ENCODE data around the gene CDC34.
A peak's percentile ranks its signal among the peaks of the same experiment; 100 is the strongest.

CDC34 gene

DNA sequence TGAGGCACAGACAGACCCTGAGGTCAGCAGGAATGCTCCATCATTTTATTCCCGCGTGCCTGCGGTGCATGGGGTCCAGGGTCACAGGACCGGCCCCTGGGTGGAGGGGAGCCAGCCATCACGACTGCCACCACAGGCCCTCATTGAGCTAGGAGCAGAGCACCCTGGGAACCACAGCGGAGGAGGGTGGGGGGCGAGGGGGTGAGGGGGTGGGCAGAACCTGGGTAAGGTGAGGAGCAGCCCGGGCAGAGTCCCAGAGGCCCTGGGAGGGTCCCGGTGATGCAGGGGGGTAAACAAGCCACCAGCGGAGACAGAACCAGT lies 36.5 kb upstream of the CDC34 start:
- H3K4me3 ChIP-seq (ENCODE audit: low read depth, low read length) = no peak overlapping the region

DNA sequence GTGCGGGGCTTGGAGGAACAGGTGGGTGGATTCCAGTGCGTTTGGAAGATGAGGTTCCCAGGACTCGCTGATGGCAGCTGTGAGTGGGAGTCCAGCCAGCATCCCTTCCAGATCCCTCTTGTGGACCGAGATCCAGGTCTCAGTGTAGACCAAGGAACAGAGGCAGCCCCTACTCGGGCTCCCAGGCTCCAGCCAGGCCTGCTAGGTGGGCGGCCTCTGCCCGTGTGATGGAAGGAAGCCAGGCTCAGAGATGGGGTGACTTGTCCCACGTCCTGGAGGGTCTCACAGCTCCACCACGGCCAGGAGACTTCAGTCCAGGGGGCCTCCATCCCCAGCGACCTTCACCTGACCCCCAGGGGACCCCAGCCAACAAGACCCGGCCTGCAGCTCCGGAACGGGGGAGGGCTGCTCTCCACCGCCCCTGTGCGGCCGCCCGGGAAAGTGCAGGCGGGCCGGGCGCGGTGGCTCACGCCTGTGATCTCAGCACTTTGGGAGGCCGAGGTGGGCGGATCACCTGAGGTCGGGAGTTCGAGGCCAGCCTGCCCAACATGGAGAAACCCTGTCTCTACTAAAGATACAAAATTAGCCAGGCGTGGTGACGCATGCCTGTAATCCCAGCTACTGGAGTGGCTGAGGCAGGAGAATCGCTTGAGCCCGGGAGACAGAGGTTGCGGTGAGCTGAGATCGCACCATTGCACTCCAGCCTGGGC lies 36.0 kb upstream of the CDC34 start:
- TF ChIP-seq, protein P1, sequence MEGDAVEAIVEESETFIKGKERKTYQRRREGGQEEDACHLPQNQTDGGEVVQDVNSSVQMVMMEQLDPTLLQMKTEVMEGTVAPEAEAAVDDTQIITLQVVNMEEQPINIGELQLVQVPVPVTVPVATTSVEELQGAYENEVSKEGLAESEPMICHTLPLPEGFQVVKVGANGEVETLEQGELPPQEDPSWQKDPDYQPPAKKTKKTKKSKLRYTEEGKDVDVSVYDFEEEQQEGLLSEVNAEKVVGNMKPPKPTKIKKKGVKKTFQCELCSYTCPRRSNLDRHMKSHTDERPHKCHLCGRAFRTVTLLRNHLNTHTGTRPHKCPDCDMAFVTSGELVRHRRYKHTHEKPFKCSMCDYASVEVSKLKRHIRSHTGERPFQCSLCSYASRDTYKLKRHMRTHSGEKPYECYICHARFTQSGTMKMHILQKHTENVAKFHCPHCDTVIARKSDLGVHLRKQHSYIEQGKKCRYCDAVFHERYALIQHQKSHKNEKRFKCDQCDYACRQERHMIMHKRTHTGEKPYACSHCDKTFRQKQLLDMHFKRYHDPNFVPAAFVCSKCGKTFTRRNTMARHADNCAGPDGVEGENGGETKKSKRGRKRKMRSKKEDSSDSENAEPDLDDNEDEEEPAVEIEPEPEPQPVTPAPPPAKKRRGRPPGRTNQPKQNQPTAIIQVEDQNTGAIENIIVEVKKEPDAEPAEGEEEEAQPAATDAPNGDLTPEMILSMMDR (IDR thresholded peaks at IDR 0.05; ENCODE audit: low read depth, low read length) = peak; percentile 78
- no peak overlapping the region for H3K4me3 ChIP-seq (ENCODE audit: low read depth, low read length)

More for the DNA sequence above, 36.5 kb upstream of the CDC34 start:
- TF ChIP-seq, protein P1 (IDR thresholded peaks at IDR 0.05; ENCODE audit: low read depth, low read length) = no peak

DNA sequence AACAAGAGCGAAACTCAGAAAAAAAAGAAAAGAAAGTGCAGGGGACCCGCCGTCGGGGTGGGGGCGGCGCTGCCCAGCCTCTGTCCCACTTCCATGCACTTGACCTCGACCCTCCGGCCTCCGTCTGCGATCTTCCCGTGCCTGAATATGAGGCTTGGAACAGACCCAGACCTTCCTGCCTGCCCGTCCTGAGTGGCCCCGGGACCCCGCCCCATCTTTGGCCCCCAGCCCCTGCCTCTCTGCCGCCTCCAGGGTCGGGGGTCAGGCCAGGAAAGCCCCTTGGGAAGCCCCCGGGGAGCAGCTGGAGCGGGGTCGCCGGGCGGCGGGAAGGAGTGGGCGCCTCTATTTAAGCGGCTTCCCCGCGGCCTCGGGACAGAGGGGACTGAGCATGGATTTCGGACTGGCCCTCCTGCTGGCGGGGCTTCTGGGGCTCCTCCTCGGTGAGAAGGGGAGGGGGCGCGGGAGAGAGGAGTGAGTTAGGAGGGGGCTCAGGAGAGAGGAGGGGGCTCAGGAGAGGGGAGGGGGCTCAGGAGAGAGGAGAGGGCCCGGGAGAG lies 35.4 kb upstream of the CDC34 start, which contains the start of gene MADCAM1:
MADCAM1 (plus strand) TSS at position 375 of the 554 bp plus-strand sequence; CDS start at position 389, 14 bp downstream.
- TF ChIP-seq, protein P1 (IDR thresholded peaks at IDR 0.05; ENCODE audit: low read depth, low read length) = no peak
- no peak within 1 kb of the TSS for H3K4me3 ChIP-seq (ENCODE audit: low read depth, low read length)

DNA sequence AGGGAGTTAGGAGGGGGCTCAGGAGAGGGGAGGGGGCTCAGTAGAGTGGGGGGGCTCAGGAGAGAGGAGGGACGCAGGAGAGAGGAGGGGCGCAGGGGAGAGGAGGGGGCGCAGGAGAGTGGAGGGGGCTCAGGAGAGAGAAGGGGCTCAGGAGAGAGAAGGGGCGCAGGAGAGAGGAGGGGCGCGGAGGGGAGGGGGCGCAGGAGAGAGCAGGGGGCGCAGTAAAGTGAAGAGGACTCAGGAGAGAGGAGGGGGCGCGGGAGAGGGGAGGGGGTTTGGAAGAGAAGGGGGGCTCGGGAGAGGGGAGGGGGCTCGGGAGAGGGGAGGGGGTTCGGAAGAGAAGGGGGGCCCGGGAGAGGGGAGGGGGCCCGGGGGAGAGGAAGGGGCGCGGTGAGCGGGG lies 34.6 kb upstream of the CDC34 start:
- no peak overlapping the region for H3K4me3 ChIP-seq (ENCODE audit: low read depth, low read length)
- TF ChIP-seq, protein P1 (IDR thresholded peaks at IDR 0.05; ENCODE audit: low read depth, low read length) = no peak

DNA sequence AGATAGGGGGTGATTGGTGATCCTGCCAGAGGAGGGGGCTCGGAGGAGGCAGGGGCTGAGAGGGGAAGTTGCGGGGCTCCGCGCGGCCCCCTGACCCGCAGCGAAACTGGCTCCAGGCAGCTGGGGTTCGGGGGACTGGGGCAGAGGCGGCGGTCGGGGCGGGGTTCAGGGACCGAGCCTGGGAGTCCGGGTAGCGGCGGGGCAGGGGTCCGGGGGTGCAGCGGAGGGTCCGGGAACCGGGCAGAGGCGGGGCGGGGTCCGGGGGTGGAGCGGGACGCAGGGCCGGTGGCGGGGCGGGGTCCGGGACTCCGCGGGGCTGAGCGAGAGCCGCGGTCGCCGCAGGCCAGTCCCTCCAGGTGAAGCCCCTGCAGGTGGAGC lies 34.1 kb upstream of the CDC34 start:
- TF ChIP-seq, protein P1 (IDR thresholded peaks at IDR 0.05; ENCODE audit: low read depth, low read length) = no peak
- H3K4me3 ChIP-seq (ENCODE audit: low read depth, low read length) = no peak overlapping the region

DNA sequence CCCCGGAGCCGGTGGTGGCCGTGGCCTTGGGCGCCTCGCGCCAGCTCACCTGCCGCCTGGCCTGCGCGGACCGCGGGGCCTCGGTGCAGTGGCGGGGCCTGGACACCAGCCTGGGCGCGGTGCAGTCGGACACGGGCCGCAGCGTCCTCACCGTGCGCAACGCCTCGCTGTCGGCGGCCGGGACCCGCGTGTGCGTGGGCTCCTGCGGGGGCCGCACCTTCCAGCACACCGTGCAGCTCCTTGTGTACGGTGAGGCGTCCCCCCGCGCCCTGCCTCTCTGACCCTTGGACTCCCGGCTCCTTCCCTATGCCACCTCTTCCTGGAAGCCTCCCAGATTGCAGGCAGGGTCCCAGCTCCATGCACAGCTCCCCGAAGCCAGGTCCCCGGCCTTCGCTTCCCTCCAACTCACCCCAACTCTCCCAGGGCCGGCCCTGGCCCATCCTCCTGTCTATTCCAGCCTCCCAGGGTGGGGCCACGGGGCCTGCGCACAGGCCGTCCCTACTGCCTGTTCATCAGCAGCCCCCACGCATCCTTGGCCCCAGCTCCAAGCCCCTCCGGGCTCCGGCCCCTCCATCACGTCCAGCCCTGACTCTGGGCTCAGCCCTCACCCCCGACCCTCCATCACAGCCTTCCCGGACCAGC lies 33.6 kb upstream of the CDC34 start:
- TF ChIP-seq, protein P1 (IDR thresholded peaks at IDR 0.05; ENCODE audit: low read depth, low read length) = no peak
- no peak overlapping the region for H3K4me3 ChIP-seq (ENCODE audit: low read depth, low read length)

DNA sequence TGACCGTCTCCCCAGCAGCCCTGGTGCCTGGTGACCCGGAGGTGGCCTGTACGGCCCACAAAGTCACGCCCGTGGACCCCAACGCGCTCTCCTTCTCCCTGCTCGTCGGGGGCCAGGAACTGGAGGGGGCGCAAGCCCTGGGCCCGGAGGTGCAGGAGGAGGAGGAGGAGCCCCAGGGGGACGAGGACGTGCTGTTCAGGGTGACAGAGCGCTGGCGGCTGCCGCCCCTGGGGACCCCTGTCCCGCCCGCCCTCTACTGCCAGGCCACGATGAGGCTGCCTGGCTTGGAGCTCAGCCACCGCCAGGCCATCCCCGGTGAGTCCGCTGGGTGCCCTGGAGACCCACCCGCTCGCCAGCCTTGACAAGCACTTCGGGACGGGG lies 33.1 kb upstream of the CDC34 start:
- TF ChIP-seq, protein P1 (IDR thresholded peaks at IDR 0.05; ENCODE audit: low read depth, low read length) = no peak
- H3K4me3 ChIP-seq (ENCODE audit: low read depth, low read length) = no peak overlapping the region
